Stimulated activated CD8-positive, alpha-beta memory T cell treated with anti-CD3 and anti-CD28 coated beads, Interleukin-12 subunit alpha, Interleukin-12 subunit beta, amount 100 ng/mL, for 1 hour (primary cell): ENCODE data around the gene LMO7.
"Not testable (repeated sequence)": the region's sequence is repeated elsewhere in the genome, so short reads cannot be mapped to it uniquely, and the experiment has no call there.

Experiments used
- DNase-seq: peaks from one replicate; pipeline ENCODE4 v3.0.0-alpha.2; 2020; ENCODE audit warnings: low read depth

Gene LMO7

DNA sequence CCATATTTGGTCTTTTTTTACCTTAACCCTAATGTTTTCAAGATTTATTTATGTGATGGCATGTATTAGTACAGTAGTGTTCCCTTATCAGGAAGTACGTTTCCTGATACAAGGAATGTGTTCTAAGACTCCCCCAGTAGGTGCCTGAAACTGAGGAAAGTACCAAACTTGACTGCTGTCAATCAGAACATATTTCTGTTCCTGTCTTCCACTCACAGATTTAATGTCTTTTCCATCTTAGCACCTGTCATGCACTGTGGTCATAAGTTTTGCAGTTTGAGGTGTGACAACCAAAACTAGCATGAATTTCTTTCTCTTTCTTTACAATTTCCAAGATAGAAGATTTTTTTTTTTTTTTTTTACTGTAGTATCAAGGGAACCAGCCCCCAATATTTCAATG, 62.9 kb downstream of the LMO7 start:
- DNase-seq, result no peak

DNA sequence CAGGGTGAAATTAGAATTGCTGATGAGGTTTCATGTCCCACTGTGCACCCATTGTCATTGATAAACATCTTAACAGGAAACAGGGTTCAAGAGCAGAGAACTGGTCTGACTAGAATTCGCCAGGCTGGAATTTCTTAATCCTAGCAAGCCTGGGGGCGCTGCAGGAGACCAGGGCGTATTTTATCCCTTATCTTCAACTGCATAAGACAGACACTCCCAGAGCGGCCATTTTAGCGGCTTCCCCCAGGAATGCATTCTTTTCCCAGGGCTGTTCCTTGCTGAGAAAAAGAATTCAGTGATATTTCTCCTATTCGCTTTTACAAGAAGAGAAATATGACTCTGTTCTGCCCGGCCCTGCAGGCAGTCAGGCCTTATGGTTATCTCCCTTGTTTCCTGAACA, 63.6 kb downstream of the LMO7 start:
- not testable (repeated sequence) for DNase-seq

DNA sequence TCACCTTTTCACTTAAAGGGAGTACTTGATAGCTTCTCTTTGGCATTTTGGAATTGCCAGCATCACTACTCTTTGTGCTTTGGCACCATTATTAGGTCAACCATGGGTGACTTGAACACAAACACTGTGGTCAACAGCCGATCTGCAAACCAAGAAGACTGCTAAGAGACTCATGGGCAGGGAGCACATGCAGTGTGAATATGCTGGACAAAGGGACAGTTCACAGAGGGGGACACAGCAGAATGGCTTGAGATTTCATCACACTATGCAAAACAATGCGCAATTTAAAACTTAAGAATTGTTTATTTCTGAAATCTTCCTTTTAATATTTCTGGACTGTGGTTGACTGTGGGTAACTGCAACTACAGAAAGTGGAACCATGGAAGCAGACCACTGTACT, 64.4 kb downstream of the LMO7 start:
- no peak for DNase-seq

DNA sequence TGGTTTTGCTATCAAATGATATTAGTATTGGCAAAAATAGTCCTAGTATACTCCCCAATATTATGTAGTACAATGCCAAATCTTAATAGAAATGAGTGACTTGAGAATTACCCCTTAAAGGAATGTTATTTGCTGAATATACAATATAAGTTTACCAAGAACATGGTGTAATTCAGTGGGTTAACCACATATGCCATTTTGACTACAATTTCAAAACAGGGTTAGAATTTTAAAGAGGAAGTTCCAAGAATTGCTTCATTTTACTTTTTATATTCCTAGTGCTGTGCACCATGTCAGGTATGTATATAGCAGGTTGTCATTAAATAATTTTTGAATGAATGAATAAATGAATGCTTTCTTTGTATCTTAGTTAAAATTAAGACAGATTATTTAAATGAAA, 66.3 kb downstream of the LMO7 start:
- no peak for DNase-seq

DNA sequence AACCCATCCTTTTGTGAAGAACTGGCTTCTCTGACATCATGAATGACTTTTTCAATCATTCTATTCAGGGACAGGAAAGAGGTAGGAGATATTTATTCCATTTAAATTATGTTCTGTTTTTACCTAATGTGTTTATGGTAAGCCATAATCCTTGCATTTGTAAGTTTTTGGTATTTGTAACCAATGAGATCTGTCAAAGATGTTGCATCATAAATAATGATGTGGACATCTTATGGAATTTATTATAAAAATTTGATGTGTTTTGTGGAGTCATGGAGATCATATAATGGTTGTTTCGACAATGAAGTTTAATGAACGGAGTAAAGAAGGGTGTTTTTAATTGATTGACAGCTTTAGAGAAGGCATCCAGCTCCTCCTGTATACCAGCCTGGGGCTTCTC, 67.6 kb downstream of the LMO7 start:
- no peak for DNase-seq

DNA sequence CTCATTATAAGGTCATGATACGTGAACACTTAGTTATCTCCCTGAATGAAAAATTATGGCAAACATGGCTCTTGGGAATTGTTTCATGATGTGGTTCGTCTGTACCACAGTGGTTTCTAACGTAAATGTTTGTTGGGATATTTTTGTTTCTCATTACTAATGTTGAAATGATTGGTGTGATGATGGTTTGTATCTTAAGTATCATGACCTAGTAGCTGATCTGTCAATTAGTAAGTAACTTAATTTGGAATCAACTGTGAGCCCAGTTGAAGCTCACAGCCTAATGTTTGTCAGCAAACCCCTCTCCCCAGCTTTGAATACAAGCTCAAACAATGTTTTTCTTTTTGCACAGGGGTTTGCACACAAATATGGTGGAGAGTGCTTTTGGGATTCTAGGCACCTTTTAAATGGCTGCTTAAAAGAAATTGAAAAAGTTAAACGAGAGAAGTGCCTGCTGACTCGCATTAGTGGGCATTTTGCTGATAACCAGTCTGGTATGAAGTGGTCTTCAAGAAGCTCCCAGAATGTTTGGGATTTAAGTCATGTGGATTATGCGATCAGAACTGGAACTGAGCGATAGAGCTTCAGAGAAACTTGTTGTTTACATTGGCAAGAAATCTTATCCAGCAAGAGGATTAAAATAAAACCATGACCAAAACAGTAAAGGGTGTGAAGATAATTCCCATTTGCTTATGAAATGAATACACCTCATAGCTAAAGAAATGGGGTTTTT, 68.2 kb downstream of the LMO7 start:
- no peak for DNase-seq

DNA sequence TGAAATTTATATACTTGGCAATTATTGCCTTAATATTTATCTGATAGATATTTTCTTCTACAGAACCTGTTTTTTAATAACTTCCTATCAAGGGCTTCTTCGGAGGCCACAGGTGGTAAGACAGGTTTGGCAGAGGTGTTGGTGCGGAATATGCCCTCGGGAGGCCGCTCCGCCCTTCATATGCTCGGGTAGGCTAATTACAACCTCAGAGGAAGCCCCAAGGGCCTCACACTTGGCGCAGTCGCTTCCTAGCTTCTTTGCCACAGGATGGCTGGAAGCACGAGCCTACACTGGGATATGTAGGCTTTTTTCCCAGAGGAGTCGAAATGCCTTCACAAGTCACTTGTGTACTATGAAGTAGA, 68.8 kb downstream of the LMO7 start:
- no peak for DNase-seq

DNA sequence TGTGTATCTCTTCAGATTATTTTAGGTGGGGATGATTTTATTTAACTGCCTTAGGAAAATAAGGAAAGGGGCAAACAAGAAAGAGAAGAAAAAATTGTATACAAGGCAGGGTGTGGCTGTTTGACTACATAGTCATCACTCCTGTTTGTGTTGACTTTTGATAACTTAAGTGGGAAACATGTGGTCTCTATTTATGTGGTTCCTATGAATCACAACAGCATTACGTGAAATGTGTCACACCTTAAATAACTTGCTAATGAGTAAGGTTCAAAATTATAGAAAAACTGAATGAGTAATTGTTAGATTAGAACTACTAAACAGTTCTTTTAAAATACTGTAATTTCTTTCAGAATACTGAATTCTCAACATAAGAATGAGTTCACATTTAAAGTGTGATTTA, 69.3 kb downstream of the LMO7 start:
- no peak for DNase-seq

DNA sequence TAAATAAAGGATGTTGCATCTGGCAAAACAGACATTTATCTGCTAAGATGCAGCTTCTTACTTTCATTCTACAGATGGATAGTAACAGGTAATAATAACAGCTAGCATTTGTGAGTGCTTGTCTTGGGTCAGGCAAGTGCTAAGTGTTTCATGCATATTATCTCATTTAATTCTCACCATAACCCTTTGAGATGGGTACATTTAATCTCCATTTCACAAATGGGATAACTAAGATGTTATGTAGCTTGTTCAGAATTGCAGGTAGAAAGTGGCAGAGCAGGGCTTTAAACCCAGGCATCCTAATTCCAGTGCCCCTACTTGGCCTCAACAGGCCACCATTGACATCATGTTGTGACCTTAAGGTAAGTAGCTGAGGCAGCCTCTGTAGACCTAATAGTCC, 69.8 kb downstream of the LMO7 start:
- no peak for DNase-seq

DNA sequence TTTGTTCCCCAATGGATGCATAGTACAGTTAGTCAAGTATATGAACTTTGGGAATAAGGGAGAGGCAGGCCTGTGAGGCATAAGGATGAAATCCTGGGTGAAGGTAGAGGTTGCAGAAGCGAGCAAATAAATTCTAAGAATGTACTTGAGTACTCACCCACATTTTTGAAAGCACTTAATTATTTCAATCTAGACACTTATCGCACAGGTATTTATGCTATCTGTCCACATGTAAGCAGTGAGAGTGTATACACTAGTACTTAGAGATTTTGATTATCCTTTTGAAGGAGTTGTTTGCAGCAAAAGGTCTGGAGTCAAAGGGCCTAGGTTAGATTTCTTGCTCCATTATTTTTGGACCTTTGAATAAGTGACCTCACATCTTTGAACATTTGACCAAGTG, 77.7 kb downstream of the LMO7 start:
- no peak for DNase-seq

DNA sequence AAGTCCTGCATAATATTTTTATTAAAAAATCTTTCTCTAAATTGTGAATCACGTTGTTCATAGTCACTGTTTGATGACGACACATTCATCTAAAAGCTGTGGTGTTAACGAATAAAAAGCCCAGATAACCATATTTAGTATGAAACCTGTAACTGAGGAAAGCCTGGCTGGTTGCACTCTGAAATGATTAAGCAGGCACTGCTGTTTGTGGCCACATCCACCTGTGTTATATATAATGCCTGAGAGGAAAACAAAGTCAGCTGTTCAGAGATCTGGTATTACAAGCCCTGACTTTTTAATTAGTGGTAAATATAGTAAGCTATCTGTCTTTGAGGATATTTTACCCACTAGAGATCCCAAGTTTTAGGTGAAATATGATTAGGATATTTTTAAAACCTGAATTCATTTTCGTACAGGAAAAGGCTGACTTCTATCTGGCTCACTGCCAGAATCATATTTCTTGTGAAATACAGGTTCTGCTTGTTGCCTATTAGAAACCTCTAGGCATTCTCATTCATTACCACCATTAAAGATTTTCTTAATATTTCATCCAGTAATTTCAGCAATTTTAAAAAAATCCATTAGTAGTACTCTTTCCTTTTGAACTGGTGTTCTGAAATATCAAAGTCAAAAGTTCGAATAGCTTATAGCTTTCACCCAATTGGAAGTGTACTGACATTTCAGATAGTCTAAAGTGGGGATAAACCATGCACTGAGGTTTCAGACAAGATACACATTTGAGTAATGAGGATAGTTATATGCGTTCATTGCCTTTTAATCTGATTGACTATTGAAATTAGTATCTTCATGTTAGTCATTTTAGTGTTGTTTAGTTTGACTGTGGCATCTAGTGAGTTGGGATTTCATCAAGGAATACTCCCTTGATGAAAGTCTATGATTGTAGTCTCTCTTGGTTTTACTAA, 79.7 kb downstream of the LMO7 start:
- DNase-seq, result no peak

DNA sequence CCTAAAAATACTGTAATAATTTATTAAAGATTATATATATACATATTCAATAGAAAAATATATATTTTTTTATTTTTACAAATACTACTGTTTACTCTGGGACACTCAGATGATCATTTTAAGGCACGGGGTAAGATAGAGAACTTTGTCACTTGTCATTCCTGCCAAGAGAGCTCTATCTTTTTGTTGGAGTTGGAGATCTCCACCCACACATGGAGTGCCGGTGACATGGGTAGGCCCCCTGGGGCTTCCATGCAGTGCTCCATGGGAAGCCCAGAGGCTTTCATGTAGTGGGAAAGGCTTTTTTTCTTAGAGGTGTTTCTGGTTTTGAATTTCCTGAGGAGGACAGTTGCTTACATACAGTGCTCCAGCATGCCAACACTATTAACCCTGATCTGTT, 81.4 kb downstream of the LMO7 start:
- DNase-seq, result no peak

DNA sequence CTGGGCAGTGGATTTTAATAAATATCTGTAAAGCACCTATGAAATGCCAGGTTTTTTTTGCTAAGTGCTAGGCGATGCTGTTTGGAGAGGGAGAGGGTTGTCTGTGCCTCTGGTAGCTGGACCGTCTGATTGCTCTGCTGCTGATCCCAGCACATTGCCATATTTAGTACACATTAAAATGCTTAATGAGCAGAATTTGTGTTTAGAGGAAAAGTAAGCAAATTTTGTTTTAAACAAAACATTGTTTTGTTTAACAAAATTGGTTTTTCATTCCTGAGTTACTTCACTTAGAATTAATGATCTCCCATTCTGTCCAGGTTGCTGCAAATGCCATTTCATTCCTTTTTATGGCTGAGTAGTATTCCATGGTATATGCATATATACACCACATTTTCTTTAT, 85.2 kb downstream of the LMO7 start:
- DNase-seq, result no peak

DNA sequence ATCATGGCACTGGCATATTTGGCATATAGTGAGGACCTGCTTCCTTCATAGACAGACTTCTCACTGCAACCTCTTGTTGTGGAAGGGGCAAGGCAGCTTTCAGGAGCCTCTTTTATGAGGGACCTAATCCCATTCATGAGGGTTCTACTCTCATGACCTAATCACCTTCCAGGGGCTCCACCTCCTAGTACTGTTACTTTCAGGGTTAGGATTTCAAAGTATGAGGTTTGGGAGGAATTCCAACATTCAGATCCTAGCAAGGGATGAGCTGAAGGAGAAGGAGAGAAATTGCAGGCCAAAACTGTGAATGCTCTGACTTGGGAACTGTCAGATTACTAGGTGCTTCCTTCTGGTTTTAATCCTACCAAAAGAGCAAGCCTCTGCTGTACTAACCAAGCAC, 87.8 kb downstream of the LMO7 start:
- no peak for DNase-seq

DNA sequence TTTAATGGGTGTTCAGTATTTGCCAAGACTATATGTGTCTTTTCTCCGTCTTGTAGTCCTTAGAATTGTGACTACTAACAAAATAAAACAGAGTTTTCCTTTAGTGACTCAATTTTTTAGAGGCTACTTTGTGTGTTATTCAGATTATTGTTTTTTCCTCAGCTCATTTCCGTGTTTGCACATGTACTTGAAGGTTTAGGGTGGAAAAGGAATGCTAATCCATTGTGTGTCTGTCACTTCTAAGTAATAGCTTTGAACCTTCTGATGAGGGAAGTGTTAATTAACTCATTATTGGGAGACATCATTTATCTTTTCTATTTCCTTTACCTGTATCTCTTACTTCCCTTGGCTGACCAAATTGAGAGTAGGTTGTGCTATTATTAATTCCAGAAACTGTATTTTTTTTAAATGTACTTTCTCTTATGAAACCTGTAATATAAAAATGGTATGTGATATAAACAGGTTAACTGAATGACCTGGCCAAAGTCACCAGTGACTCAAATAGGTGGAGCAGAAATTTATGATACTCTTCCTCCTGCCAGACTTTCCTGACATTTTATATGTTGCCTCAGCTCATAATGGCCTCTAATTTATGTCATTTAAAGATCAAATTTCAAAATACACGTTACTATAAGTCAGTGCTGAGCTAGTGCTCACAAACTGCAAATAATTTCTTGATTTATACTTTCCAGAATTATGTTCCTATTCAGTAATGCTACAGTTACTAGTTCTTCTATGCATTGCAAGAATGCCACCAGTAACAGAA, 88.8 kb downstream of the LMO7 start:
- no peak for DNase-seq

DNA sequence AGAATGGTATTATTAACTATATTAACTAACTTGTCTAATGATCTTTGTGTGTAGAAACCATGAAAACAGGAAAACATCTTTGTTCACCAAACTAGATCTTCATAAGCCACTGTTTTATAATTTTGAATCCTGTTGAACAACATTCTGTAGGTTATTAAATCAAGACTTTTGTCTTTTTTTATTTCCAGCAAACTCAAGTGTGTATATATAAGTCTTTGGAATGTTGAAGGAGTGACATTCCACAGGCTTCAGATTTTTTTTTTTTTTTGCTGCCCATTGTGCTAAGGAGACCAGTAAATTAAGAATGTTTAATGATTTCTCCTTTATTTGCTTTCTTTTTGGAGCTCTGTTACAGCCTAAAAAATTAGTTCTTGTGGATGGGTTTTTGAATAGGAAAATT, 89.6 kb downstream of the LMO7 start:
- no peak for DNase-seq

DNA sequence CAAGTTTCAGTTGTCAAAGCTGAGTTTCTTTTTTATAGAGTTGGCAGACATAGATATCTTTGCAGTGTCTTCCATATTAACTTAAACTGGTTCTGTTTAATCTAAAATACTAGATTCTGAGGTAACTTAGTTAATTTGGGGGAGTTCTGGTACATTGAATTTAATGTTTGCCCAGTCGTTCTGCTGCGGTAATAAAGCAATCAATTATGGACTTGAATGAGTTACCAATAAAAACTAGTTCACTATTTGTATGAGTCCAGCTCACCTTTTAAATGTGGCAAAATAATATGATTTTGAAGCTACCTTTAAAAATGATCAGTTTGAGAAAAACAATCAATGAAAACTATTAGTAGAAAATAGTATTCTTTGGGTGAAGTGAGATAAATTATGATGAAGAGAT, 90.2 kb downstream of the LMO7 start:
- no peak for DNase-seq

DNA sequence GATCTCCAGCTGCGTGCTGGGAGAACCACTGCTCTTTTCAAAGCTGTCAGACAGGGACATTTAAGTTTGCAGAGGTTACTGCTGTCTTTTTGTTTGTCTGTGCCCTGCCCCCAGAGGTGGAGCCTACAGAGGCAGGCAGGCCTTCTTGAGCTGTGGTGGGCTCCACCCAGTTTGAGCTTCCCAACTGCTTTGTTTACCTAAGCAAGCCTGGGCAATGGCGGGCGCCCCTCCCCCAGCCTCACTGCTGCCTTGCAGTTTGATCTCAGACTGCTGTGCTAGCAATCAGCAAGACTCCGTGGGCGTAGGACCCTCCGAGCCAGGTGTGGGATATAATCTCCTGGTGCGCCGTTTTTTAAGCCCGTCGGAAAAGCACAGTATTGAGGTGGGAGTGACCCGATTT, 97.0 kb downstream of the LMO7 start:
- DNase-seq, result not testable (repeated sequence)

DNA sequence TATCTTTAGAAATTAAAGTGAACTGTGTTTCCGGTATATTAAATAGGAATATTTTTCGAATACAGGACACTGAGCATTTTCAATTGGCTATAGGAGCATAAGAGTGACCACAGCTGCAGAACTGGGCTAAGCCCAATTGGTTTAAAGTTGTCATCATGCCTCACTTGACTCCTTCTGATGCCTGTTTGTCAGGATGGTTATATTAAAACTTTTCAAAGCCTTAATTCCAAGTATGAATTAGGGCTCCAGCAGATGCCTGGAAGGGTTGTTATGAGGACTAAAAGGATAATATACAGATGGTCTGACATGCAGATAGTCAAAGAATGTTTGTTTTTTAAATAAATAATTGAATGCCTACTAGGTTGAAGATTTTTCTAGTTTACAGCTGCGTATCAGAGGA, 100.0 kb downstream of the LMO7 start:
- no peak for DNase-seq

DNA sequence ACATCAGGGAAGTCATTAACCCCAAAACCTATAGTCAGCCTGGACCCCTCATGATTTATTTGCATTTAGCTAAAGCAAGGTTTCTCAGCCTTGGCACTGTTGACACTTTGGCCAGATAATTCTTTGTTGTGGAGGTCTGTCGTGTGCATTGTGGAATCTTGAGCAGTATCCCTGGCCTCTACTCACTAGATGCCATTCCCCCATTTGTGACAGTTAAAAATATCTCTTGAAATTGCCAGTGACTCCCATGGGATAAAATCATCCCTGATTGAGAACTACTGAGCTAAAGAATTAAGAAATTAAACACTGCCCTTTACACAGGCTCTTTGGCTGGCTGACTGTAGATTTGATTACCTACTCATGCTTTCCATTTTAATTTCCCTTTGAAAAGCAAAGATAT, 102.7 kb downstream of the LMO7 start:
- no peak for DNase-seq

DNA sequence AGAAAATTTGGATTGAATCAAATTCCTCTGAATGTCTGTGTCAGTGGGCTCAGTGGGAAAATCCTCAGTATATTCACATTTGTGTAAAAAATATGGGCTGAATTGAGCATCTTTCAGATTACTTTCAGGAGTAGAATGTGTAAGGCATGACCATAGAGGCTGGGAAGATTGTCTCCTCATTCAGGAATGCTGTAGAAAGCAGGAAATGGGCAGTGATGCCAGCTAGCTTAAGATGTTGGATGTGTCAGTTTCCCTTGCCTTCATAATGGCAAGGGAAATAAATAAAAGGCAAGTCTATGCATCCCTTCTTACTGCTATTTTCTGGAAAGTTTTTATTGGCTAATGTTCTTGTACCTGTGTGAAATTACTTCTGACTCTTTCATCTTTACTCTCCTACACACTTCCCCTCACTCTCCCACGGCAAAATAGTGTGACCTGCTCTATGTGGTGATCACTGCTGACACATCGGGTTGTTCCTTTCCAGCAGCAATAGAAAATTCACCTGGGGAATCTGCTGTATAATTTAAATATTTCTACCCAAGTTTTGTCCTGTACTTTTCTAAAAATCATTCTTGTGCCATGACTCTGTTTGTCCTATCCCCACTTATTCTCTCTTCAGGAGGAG, 103.2 kb downstream of the LMO7 start:
- DNase-seq, result no peak

DNA sequence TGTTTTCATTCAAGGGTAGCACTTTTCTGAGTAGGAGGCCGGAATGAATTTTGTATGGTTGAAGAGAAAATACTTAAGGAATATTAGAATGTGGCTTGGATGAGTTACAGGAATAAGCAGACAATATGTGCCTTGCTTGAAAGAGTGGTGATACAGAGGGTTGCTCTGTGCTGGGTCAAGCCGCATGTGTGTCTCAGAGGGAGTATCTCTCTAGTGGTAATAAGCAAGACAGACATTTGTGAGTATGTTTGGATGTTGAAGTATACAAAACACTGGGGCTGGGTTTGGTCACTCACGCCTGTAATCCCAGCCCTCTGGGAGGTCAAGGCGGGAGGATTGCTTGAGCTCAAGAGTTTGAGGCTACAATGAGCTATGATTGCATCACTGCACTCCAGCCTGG, 103.9 kb downstream of the LMO7 start:
- DNase-seq, result no peak
